Glutamatergic neuron (in vitro differentiated cells): Measurements from ENCODE around the gene EXOC6B. TPM values are rescaled to one million over a fixed set of nuclear protein-coding genes. Genes with fewer than 3 reads are reported as not detected.

Experiments
- DNase-seq: peaks from one replicate; pipeline ENCODE4 v3.0.0; 2022
- H3K27ac Mint-ChIP-seq: one replicate; pipeline ENCODE4 v1.8.0; 2020; ENCODE audit warnings: mild to moderate bottlenecking, mixed read lengths, inconsistent platforms; ENCODE audit not compliant: unreplicated experiment
- H3K27me3 Mint-ChIP-seq: one replicate; pipeline ENCODE4 v1.8.0; 2020; ENCODE audit warnings: mild to moderate bottlenecking, moderate library complexity, mixed read lengths, inconsistent platforms; ENCODE audit not compliant: unreplicated experiment
- H3K36me3 Mint-ChIP-seq: one replicate; pipeline ENCODE4 v1.8.0; 2020; ENCODE audit warnings: mild to moderate bottlenecking, mixed read lengths, inconsistent platforms; ENCODE audit not compliant: unreplicated experiment
- H3K4me1 Mint-ChIP-seq: one replicate; pipeline ENCODE4 v1.8.0; 2020; ENCODE audit warnings: mild to moderate bottlenecking, low read depth, mixed read lengths, inconsistent platforms; ENCODE audit not compliant: unreplicated experiment
- H3K4me3 Mint-ChIP-seq: one replicate; pipeline ENCODE4 v1.8.0; 2020; ENCODE audit warnings: mild to moderate bottlenecking, mixed read lengths, inconsistent platforms; ENCODE audit not compliant: unreplicated experiment
- H3K9me3 Mint-ChIP-seq: one replicate; pipeline ENCODE4 v1.8.0; 2020; ENCODE audit warnings: mild to moderate bottlenecking, moderate library complexity, mixed read lengths, inconsistent platforms; ENCODE audit not compliant: unreplicated experiment
- total RNA-seq: library from RNA; stranded (reverse); fragmentation: NEBNext Ultra II Directional; extraction: Animal tissue kit (Norgen Biotek cat#: 25700); gene quantifications from one replicate; pipeline ENCODE4 v1.2.1, GENCODE V29; 2021; ENCODE audit not compliant: unreplicated experiment
- TF ChIP-seq, protein P1 (sequence below): fragments of 200-600 bp; sonication (generic); IDR thresholded peaks from one replicate; pipeline ENCODE4 v1.5.0; 2021; ENCODE audit not compliant: partially characterized antibody, unreplicated experiment

Gene EXOC6B
- total RNA-seq, 1 donor from 2014 or later = 34.5 TPM

DNA sequence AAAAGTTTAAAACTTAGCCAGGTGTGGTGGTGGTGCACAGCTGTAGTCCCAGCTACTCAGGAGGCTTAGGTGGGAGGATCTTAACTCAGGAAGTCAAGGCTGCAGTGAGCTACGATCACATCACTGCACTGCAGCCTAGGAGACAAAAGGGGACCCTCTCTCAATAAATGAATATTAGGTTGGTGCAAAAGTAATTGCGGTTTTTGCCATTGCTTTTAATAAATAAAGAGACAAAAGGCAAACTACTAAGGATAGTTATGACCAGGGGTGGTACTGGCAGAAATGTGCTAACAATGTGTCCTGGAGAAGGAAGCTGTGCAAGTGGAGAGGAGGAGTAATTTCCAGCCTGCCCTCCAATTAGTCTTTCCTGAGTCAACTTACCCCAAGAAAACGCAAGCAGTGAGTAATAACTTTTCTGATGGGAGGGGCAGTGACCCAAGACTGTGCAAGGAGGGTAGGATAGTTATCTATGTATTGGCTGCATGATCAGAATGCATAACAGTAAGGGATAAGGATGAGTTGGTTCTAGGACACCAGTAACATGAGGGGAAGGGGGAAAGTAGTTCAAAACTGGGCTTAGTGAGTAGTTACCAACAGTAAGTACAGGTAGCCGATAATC is 1.5 kb downstream of the EXOC6B start:
- Mint-ChIP-seq H3K27ac (no peak overlapping the region), H3K4me1 (no peaks in the 10 kb centered on the region), H3K27me3 (peaks cover 8% of the 10 kb centered on the region), H3K36me3 (no peaks in the 10 kb centered on the region), H3K4me3 (peak overlapping the region; percentile 99), H3K9me3 (peaks cover 6% of the 10 kb centered on the region)
- TF ChIP-seq, protein P1, sequence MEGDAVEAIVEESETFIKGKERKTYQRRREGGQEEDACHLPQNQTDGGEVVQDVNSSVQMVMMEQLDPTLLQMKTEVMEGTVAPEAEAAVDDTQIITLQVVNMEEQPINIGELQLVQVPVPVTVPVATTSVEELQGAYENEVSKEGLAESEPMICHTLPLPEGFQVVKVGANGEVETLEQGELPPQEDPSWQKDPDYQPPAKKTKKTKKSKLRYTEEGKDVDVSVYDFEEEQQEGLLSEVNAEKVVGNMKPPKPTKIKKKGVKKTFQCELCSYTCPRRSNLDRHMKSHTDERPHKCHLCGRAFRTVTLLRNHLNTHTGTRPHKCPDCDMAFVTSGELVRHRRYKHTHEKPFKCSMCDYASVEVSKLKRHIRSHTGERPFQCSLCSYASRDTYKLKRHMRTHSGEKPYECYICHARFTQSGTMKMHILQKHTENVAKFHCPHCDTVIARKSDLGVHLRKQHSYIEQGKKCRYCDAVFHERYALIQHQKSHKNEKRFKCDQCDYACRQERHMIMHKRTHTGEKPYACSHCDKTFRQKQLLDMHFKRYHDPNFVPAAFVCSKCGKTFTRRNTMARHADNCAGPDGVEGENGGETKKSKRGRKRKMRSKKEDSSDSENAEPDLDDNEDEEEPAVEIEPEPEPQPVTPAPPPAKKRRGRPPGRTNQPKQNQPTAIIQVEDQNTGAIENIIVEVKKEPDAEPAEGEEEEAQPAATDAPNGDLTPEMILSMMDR = no peak
- no peak for DNase-seq

DNA sequence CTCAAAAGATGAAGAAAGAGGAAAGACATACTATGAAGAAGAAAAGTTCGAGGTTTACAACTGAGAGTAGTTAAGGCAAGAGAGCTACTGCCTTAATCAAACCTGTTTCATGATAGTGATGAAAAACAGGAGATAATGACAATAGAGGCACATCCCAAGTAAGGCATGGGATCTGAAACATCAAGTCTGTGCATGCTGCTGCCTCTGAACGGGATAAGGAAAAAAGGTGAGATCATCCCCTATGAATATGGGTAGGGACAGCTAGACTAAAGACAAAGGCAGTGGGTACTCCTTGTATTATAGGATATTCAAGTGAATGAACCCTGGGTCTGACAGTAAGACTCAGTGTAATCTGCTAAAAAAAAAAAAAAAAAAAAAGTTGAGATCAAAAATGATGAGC is 3.0 kb downstream of the EXOC6B start:
- H3K9me3 Mint-ChIP-seq = peaks cover 6% of the 10 kb centered on the region

DNA sequence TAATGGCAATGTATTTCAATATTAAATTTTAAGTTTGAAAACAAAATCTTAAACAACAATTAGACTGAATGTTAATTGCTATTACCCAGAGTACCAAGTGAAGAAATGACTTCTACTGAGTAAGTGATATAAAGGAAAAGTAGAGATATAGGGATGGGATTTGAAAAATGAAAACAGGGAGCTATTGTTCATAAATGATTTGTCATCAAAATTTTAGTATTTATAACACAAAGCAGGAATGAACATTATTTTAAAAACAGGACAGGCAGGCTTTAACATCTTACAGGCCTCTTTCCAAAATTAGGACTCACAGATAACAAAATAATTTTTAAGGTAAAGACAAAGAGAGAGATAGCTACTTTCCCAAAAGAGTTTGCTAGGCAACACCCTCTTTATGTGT is 3.9 kb downstream of the EXOC6B start:
- peaks cover 8% of the 10 kb centered on the region for H3K27me3 Mint-ChIP-seq
- TF ChIP-seq, protein P1 = no peak
- no peak overlapping the region for H3K27ac Mint-ChIP-seq

More for the DNA sequence above, 3.0 kb downstream of the EXOC6B start:
- Mint-ChIP-seq H3K36me3 (no peaks in the 10 kb centered on the region), H3K4me3 (no peak overlapping the region), H3K27me3 (peaks cover 8% of the 10 kb centered on the region), H3K27ac (no peak overlapping the region), H3K4me1 (no peaks in the 10 kb centered on the region)
- TF ChIP-seq, protein P1 = no peak
- DNase-seq = no peak

DNA sequence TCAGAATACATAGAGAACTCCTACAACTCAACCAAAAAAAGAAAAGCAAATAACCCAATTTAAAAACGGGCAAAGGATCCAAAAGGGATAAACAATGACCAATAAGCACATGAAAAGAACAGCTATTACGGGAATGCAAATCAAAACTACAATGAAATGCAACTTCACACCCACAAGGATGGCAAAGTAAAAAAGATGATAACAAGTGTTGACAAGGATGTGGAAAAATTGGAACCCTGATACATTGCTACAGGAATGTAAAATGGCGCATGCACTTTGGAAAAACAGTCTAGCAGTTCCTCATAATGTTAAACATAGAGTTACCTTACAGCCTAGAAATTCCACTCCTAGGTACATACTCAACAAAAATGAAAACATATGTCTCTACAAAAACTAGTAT is 4.7 kb downstream of the EXOC6B start:
- H3K36me3 Mint-ChIP-seq = no peaks in the 10 kb centered on the region
- peaks cover 6% of the 10 kb centered on the region for H3K9me3 Mint-ChIP-seq
- peaks cover 5% of the 10 kb centered on the region for H3K27me3 Mint-ChIP-seq
- H3K4me1 Mint-ChIP-seq = no peaks in the 10 kb centered on the region
- H3K27ac Mint-ChIP-seq = no peak overlapping the region
- DNase-seq = no peak
- H3K4me3 Mint-ChIP-seq = no peak overlapping the region
- TF ChIP-seq, protein P1 = no peak

More for the DNA sequence above, 3.9 kb downstream of the EXOC6B start:
- Mint-ChIP-seq H3K4me1 (no peaks in the 10 kb centered on the region), H3K4me3 (no peak overlapping the region), H3K9me3 (peaks cover 6% of the 10 kb centered on the region), H3K36me3 (no peaks in the 10 kb centered on the region)
- no peak for DNase-seq

DNA sequence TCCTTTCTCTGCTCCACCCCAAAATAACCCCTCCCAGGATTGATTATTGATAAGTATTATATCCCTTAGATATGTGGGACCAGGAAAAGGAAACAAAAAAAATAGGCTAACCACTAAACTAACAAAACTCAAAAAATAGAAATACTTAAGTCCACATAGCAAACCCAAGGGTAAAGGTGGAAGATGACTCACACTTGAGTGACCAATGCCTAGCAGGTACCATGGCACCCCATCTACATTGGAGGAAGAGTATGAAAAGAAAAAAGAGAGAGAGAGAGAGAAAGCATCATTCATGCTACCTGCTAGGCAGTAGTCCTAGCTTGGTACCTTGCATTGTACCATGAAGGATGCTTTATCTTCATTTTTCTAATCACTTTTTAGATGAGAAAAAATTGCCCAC is 6.3 kb downstream of the EXOC6B start:
- no peaks in the 10 kb centered on the region for H3K36me3 Mint-ChIP-seq
- no peaks in the 10 kb centered on the region for H3K27me3 Mint-ChIP-seq
- H3K9me3 Mint-ChIP-seq = peaks cover 2% of the 10 kb centered on the region
- TF ChIP-seq, protein P1 = no peak
- no peak overlapping the region for H3K4me3 Mint-ChIP-seq
- DNase-seq = no peak
- H3K27ac Mint-ChIP-seq = no peak overlapping the region
- no peaks in the 10 kb centered on the region for H3K4me1 Mint-ChIP-seq
